Measurements from ENCODE around the gene AAK1. TPM values are rescaled to one million over a fixed set of nuclear protein-coding genes. Genes with fewer than 3 reads are reported as not detected.

AAK1 gene
- total RNA-seq, 2 donors from 2014 or later: 55.2 to 77.9 TPM

- H3K9me3 ChIP-seq: no peaks in the 10 kb centered on the region
- H3K36me3 ChIP-seq: no peaks in the 10 kb centered on the region
- TF ChIP-seq CTCF (IDR thresholded peaks at IDR 0.05): peak; percentile 68
- ATAC-seq (ENCODE audit: insufficient number of reproducible peaks, low FRiP score, low read depth) (no peak), DNase-seq (ENCODE audit: low spot score) (no peak)
- H3K4me3 ChIP-seq: no peak overlapping the region
- peaks cover 2 to 15% of the 10 kb centered on the region in 2 donors for H3K4me1 ChIP-seq (ENCODE audit: control insufficient read depth in 1 of 2, low read depth in 2 of 2)
- H3K27me3 ChIP-seq (replicated peaks; ENCODE audit: insufficient read depth): no peaks in the 10 kb centered on the region
- H3K27ac ChIP-seq: no peak overlapping the region
These were observed 78.1 kb downstream of the AAK1 start for GRCh38 chr2:69565431-69565839.

- no peak for ATAC-seq (ENCODE audit: insufficient number of reproducible peaks, low FRiP score, low read depth)
- H3K36me3 ChIP-seq: no peaks in the 10 kb centered on the region
- no peak for DNase-seq (ENCODE audit: low spot score)
- TF ChIP-seq CTCF (IDR thresholded peaks at IDR 0.05): no peak
- H3K9me3 ChIP-seq: no peaks in the 10 kb centered on the region
- no peak overlapping the region for H3K27ac ChIP-seq
- no peaks in the 10 kb centered on the region for H3K27me3 ChIP-seq (replicated peaks; ENCODE audit: insufficient read depth)
- no peak overlapping the region for H3K4me3 ChIP-seq
- H3K4me1 ChIP-seq (ENCODE audit: control insufficient read depth in 1 of 2, low read depth in 2 of 2): peaks cover 7% of the 10 kb centered on the region in 2 donors
These were observed 78.9 kb downstream of the AAK1 start for GRCh38 chr2:69564604-69565003.

- Histone ChIP-seq H3K9me3 (no peaks in the 10 kb centered on the region), H3K4me3 (no peak overlapping the region), H3K36me3 (no peaks in the 10 kb centered on the region), H3K27ac (no peak overlapping the region), H3K27me3 (replicated peaks; ENCODE audit: insufficient read depth) (no peaks in the 10 kb centered on the region), H3K4me1 (ENCODE audit: control insufficient read depth in 1 of 2, low read depth in 2 of 2) (peaks cover 0 to 5% of the 10 kb centered on the region in 2 donors)
- DNase-seq (ENCODE audit: low spot score) (no peak), ATAC-seq (ENCODE audit: insufficient number of reproducible peaks, low FRiP score, low read depth) (no peak)
- TF ChIP-seq CTCF (IDR thresholded peaks at IDR 0.05): no peak
These were observed 80.5 kb downstream of the AAK1 start for GRCh38 chr2:69563021-69563420.

GRCh38 chr2:69561101-69561500 is 82.4 kb downstream of the AAK1 start:
- Histone ChIP-seq H3K4me3 (no peak overlapping the region), H3K9me3 (no peaks in the 10 kb centered on the region), H3K36me3 (no peaks in the 10 kb centered on the region), H3K27me3 (replicated peaks; ENCODE audit: insufficient read depth) (no peaks in the 10 kb centered on the region), H3K27ac (no peak overlapping the region), H3K4me1 (ENCODE audit: control insufficient read depth in 1 of 2, low read depth in 2 of 2) (peaks cover 0 to 8% of the 10 kb centered on the region in 2 donors)
- ATAC-seq (ENCODE audit: insufficient number of reproducible peaks, low FRiP score, low read depth) (no peak), DNase-seq (ENCODE audit: low spot score) (no peak)
- TF ChIP-seq CTCF (IDR thresholded peaks at IDR 0.05): no peak

GRCh38 chr2:69560147-69560482 is 83.4 kb downstream of the AAK1 start:
- DNase-seq (ENCODE audit: low spot score) (no peak), ATAC-seq (ENCODE audit: insufficient number of reproducible peaks, low FRiP score, low read depth) (no peak)
- no peak for TF ChIP-seq CTCF (IDR thresholded peaks at IDR 0.05)
- Histone ChIP-seq H3K27me3 (replicated peaks; ENCODE audit: insufficient read depth) (no peaks in the 10 kb centered on the region), H3K4me1 (ENCODE audit: control insufficient read depth in 1 of 2, low read depth in 2 of 2) (peaks cover 4 to 16% of the 10 kb centered on the region in 2 donors), H3K36me3 (no peaks in the 10 kb centered on the region), H3K4me3 (no peak overlapping the region), H3K9me3 (no peaks in the 10 kb centered on the region), H3K27ac (no peak overlapping the region)

Measured in thoracic aorta (tissue), 2 donors.